CD4-positive, alpha-beta T cell treated with Interleukin-17A for 1 hour (primary cell): ENCODE results near the gene TNFAIP2.
"Not testable (repeated sequence)": the region's sequence is repeated elsewhere in the genome, so short reads cannot be mapped to it uniquely, and the experiment has no call there.

Experiments used
- DNase-seq: peaks from one replicate; pipeline ENCODE4 v3.0.0-alpha.2; 2020

TNFAIP2 gene

GRCh38 chr14:103136388-103137271 lies 13.4 kb downstream of the TNFAIP2 start:
- no peak for DNase-seq

- no peak for DNase-seq
These were observed 14.5 kb downstream of the TNFAIP2 start for GRCh38 chr14:103137689-103138300.

- no peak for DNase-seq
These were observed 15.3 kb downstream of the TNFAIP2 start for GRCh38 chr14:103138301-103139131.

GRCh38 chr14:103139132-103140025 lies 16.1 kb downstream of the TNFAIP2 start:
- no peak for DNase-seq

GRCh38 chr14:103140316-103141109 lies 17.3 kb downstream of the TNFAIP2 start:
- no peak for DNase-seq

GRCh38 chr14:103141117-103141796 lies 18.0 kb downstream of the TNFAIP2 start:
- no peak for DNase-seq

GRCh38 chr14:103142026-103142425 lies 18.8 kb downstream of the TNFAIP2 start:
- no peak for DNase-seq

GRCh38 chr14:103142721-103143302 lies 19.6 kb downstream of the TNFAIP2 start:
- DNase-seq: no peak

- DNase-seq: no peak
These were observed 20.2 kb downstream of the TNFAIP2 start for GRCh38 chr14:103143506-103143905.

- no peak for DNase-seq
These were observed 20.8 kb downstream of the TNFAIP2 start for GRCh38 chr14:103144085-103144484.

GRCh38 chr14:103146141-103146709 lies 23.0 kb downstream of the TNFAIP2 start:
- no peak for DNase-seq

GRCh38 chr14:103149351-103150237 lies 26.3 kb downstream of the TNFAIP2 start:
- DNase-seq: no peak

- no peak for DNase-seq
These were observed 28.1 kb downstream of the TNFAIP2 start for GRCh38 chr14:103151270-103151945.

GRCh38 chr14:103155010-103155409 lies 31.7 kb downstream of the TNFAIP2 start:
- DNase-seq: no peak

GRCh38 chr14:103155416-103155815 lies 32.2 kb downstream of the TNFAIP2 start:
- not testable (repeated sequence) for DNase-seq

- no peak for DNase-seq
These were observed 32.6 kb downstream of the TNFAIP2 start for GRCh38 chr14:103155826-103156394.

GRCh38 chr14:103156651-103157378 lies 33.6 kb downstream of the TNFAIP2 start:
- no peak for DNase-seq
